Bronchial epithelial cell (primary cell): ENCODE measurements around the gene CCDC102B. TPM values are rescaled to one million over a fixed set of nuclear protein-coding genes. Genes with fewer than 3 reads are reported as not detected.
A peak's percentile ranks its signal among the peaks of the same experiment; 100 is the strongest.

Source experiments
- DNase-seq: peaks from one replicate; pipeline ENCODE4 v3.0.0-alpha.2; 2010; ENCODE audit warnings: low read depth
- FAIRE-seq: peaks from 2 replicates; lab custom pipeline; 2011; peaks lifted over from hg19 to GRCh38; lab: Jason Lieb, UNC
- H3K27me3 ChIP-seq: 2 replicates; pipeline ENCODE4 v1.5.1; 2011; ENCODE audit warnings: low read length; ENCODE audit not compliant: control insufficient read depth, insufficient read depth
- H3K36me3 ChIP-seq: 2 replicates; pipeline ENCODE4 v1.5.1; 2011; ENCODE audit warnings: low read length; ENCODE audit not compliant: control insufficient read depth, insufficient read depth
- H3K4me3 ChIP-seq: 2 replicates; pipeline ENCODE4 v1.5.1; 2011; ENCODE audit warnings: mild to moderate bottlenecking, low read depth, low read length, control low read depth
- CTCF ChIP-seq: IDR thresholded peaks from 2 replicates; pipeline ENCODE4 v1.5.1; 2011; ENCODE audit warnings: mild to moderate bottlenecking, moderate library complexity, low read length, control low read depth, inconsistent platforms; ENCODE audit not compliant: insufficient read depth, severe bottlenecking
- total RNA-seq: library from RNA; depleted of rRNA; stranded (reverse); fragments of >200 nt; gene quantifications from 2 replicates; pipeline ENCODE4 v1.2.1, GENCODE V29; 2014

Gene CCDC102B
- 1.6 and 2.2 TPM in 2 replicates for total RNA-seq

- Histone ChIP-seq H3K27me3 (no peaks in the 10 kb centered on the region), H3K4me3 (no peak within 1 kb of the TSS), H3K36me3 (no peaks in the 10 kb centered on the region)
- TF ChIP-seq CTCF = no peak
- DNase-seq (no peak), FAIRE-seq (no peak)
Observed at GRCh38 chr18:68797871-68798270, at the start of gene CCDC102B. Gene CCDC102B, plus strand, starts transcription at chr18:68798080. Its CDS starts 38,684 bp downstream, at chr18:68836764.

GRCh38 chr18:68757126-68757525 lies 40.8 kb upstream of the CCDC102B start:
- no peaks in the 10 kb centered on the region for H3K36me3 ChIP-seq
- H3K4me3 ChIP-seq = no peak overlapping the region
- no peak for TF ChIP-seq CTCF
- DNase-seq (no peak), FAIRE-seq (no peak)
- H3K27me3 ChIP-seq = no peaks in the 10 kb centered on the region

GRCh38 chr18:68759308-68759707 lies 38.6 kb upstream of the CCDC102B start:
- Histone ChIP-seq H3K27me3 (no peaks in the 10 kb centered on the region), H3K36me3 (no peaks in the 10 kb centered on the region), H3K4me3 (no peak overlapping the region)
- TF ChIP-seq CTCF = no peak
- FAIRE-seq (no peak), DNase-seq (no peak)

- H3K27me3 ChIP-seq = no peaks in the 10 kb centered on the region
- H3K36me3 ChIP-seq = no peaks in the 10 kb centered on the region
- TF ChIP-seq CTCF = no peak
- H3K4me3 ChIP-seq = no peak overlapping the region
- FAIRE-seq (no peak), DNase-seq (peak; percentile 42)
Observed at GRCh38 chr18:68763083-68763482, 34.8 kb upstream of the CCDC102B start.

GRCh38 chr18:68764016-68764415 lies 33.9 kb upstream of the CCDC102B start:
- Histone ChIP-seq H3K36me3 (no peaks in the 10 kb centered on the region), H3K4me3 (no peak overlapping the region), H3K27me3 (no peaks in the 10 kb centered on the region)
- TF ChIP-seq CTCF = no peak
- no peak for FAIRE-seq
- DNase-seq = peak; percentile 40

- no peak for FAIRE-seq
- H3K4me3 ChIP-seq = no peak overlapping the region
- no peaks in the 10 kb centered on the region for H3K27me3 ChIP-seq
- TF ChIP-seq CTCF = no peak
- H3K36me3 ChIP-seq = no peaks in the 10 kb centered on the region
- DNase-seq = no peak
Observed at GRCh38 chr18:68766433-68766832, 31.4 kb upstream of the CCDC102B start.
